Activated T-cell treated with anti-CD3 and anti-CD28 coated beads, Interleukin-2, amount 50 U/mL, for 24 hours (primary cell): Measurements from ENCODE around the gene RNF34.
A peak's percentile ranks its signal among the peaks of the same experiment; 100 is the strongest.

ENCODE experiments used
- DNase-seq: peaks from one replicate; pipeline ENCODE4 v3.0.0-alpha.2; 2020
- H3K27ac Mint-ChIP-seq: 2 replicates; pipeline ENCODE4 v1.8.0; 2020; ENCODE audit warnings: mild to moderate bottlenecking, mixed read lengths
- H3K27me3 Mint-ChIP-seq: 2 replicates; pipeline ENCODE4 v1.8.0; 2020; ENCODE audit warnings: mixed read lengths
- H3K36me3 Mint-ChIP-seq: 2 replicates; pipeline ENCODE4 v1.8.0; 2020; ENCODE audit warnings: low read depth, mixed read lengths
- H3K4me1 Mint-ChIP-seq: 2 replicates; pipeline ENCODE4 v1.8.0; 2020; ENCODE audit warnings: low read depth, mixed read lengths
- H3K4me3 Mint-ChIP-seq: 2 replicates; pipeline ENCODE4 v1.8.0; 2020; ENCODE audit warnings: mild to moderate bottlenecking, moderate library complexity, mixed read lengths
- H3K9me3 Mint-ChIP-seq: 2 replicates; pipeline ENCODE4 v1.8.0; 2020; ENCODE audit warnings: mixed read lengths

Gene RNF34

DNA sequence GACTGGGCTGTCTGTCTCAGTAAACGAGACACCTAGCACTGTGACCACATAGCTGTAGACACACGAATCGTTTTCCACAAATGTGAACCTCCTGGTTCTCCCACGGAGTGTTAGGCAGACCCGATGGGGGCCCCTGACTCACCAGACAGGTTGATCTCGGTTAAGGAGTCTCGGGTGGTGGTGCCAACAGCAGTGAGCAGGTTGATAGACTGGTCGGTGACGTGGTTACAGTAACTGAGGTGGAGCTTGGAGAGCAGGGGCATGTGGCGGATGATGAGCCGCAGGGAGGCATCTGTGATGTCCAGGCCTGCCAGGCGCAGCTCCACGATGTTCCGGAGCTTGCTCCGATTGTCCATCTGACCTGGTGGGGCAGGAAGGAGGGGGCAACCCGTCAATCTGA, 39.8 kb downstream of the RNF34 start:
- H3K27ac Mint-ChIP-seq: peak overlapping the region; percentile 37
- no peak overlapping the region for H3K4me3 Mint-ChIP-seq
- peaks cover 9% of the 10 kb centered on the region for H3K9me3 Mint-ChIP-seq
- H3K27me3 Mint-ChIP-seq: no peaks in the 10 kb centered on the region
- peaks cover 95% of the 10 kb centered on the region for H3K36me3 Mint-ChIP-seq
- no peak for DNase-seq
- peaks cover 5% of the 10 kb centered on the region for H3K4me1 Mint-ChIP-seq

DNA sequence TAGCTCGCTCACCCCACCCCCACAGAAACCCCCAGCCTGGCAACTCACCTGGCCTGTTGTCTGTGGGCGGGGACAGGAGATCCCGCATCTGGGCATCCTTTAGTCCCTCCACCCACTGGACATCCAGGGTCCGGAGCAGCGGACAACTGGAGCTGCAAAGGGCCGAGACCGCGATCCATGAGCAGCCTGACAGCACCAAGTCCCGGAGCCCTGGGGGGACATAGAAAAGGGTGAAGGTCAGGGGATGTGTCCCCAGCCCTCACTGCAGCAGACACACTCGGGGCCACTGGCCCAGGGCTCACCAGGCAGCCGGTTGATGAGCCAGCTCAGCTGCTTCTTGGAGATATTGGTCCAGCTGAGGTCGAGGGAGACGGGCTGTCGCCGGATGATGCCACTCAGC, 40.9 kb downstream of the RNF34 start:
- no peak for DNase-seq
- Mint-ChIP-seq H3K4me3 (no peak overlapping the region), H3K4me1 (peaks cover 5% of the 10 kb centered on the region), H3K27ac (no peak overlapping the region), H3K36me3 (peaks cover 95% of the 10 kb centered on the region), H3K9me3 (peaks cover 9% of the 10 kb centered on the region), H3K27me3 (no peaks in the 10 kb centered on the region)

DNA sequence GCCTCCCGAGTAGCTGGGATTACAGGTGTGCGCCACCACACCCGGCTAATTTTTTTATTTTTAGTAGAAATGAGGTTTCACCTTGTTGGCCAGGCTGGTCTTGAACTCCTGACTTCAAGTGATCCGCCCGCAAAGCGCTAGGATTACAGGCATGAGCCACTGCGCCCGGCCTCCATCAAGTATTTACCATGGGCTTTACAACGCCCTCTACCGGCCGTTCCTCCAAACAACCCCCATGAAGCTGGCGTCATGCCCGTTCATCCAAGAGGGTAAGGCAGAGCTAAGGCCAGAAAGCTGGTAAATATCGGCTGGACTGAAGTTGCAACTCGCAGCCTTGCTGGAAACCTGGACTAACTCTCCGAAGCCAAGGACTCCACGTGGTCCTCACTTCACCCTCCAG, 41.6 kb downstream of the RNF34 start:
- Mint-ChIP-seq H3K27ac (no peak overlapping the region), H3K4me1 (peaks cover 5% of the 10 kb centered on the region), H3K36me3 (peaks cover 90% of the 10 kb centered on the region), H3K9me3 (peaks cover 6% of the 10 kb centered on the region), H3K27me3 (no peaks in the 10 kb centered on the region), H3K4me3 (no peak overlapping the region)
- no peak for DNase-seq

DNA sequence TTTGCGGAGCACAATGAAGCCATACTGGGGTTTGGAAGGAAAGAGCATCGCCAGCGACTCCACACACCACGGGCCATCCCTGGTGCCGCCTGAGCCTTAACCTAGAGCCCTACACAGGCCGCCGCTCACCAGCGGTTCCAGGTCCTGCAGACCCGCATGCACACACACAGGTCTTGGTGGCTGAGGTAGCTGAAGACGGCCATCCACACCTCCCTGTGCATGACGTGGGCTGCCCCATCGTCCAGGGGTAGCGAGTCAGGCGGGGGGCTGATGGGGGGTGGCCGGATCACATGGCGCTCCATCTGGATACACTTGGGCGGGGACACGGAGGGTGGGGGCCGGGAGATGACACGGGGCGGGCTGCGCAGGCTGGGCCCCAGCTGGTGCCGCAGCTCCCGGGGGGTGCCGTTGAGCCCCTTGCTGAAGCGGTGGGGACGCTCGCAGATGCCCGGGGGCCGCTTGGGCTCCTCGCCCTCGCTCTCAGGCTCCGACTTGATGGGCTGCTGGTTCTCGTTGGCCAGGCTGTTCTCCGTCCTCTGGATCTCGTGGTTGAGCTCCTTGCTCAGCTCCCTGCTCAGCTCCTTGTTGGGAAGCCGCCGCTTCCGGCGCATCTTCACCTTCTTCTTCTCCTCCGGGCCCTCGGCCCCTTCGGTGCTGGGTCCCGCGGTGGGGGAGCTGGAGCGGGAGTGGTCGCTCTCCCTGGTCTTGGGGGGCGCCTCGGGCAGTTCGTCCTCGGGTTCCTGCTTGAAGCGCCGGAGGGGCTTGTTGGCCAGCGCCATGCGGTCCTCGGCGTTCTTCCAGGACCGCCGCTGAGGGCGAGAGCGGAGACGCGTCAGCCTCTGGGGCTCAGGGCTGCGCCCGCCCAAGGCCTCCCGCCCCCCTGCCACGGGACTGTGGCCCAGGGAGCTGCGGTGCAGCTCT, 42.4 kb downstream of the RNF34 start:
- no peak overlapping the region for H3K4me3 Mint-ChIP-seq
- H3K27me3 Mint-ChIP-seq: no peaks in the 10 kb centered on the region
- H3K9me3 Mint-ChIP-seq: no peaks in the 10 kb centered on the region
- DNase-seq: no peak
- H3K27ac Mint-ChIP-seq: no peak overlapping the region
- peaks cover 89% of the 10 kb centered on the region for H3K36me3 Mint-ChIP-seq
- H3K4me1 Mint-ChIP-seq: peaks cover 5% of the 10 kb centered on the region

DNA sequence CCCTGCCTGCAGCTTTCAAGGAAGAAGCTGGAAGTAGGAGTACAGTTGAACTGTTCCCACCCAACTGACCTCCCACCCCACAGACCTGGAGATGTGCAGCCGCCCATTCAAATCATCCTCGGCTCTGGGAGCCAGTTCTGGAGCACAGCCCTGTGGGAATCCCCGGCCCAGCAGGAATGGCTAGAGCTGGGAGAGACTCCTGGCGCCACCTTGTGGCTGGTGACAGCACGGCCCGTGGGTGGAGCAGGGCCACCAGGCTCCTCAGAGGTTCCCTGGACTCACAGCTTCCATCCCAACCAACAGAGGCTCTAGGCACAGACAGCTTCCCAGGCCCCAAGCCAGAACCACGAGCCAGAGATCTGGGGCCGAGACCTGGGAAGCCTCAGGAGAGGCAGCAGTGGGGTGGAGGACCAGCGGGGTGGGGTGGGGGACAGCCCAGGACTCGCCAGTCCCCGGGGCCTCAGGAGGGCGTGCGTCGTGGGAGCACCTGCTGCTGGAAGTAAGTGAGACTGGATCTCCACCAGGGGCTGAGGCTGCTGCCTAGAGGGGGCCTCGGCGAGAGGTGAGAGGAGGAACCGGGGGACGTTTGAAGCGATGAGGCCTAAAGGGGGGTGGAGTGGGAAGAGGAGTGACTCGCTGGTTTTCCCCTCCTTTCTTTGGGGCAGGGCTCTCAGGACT, 43.4 kb downstream of the RNF34 start:
- peak; percentile 81 for DNase-seq
- Mint-ChIP-seq H3K4me3 (no peak overlapping the region), H3K36me3 (peaks cover 80% of the 10 kb centered on the region), H3K27me3 (no peaks in the 10 kb centered on the region), H3K27ac (peak overlapping the region; percentile 84), H3K9me3 (no peaks in the 10 kb centered on the region), H3K4me1 (peaks cover 5% of the 10 kb centered on the region)

DNA sequence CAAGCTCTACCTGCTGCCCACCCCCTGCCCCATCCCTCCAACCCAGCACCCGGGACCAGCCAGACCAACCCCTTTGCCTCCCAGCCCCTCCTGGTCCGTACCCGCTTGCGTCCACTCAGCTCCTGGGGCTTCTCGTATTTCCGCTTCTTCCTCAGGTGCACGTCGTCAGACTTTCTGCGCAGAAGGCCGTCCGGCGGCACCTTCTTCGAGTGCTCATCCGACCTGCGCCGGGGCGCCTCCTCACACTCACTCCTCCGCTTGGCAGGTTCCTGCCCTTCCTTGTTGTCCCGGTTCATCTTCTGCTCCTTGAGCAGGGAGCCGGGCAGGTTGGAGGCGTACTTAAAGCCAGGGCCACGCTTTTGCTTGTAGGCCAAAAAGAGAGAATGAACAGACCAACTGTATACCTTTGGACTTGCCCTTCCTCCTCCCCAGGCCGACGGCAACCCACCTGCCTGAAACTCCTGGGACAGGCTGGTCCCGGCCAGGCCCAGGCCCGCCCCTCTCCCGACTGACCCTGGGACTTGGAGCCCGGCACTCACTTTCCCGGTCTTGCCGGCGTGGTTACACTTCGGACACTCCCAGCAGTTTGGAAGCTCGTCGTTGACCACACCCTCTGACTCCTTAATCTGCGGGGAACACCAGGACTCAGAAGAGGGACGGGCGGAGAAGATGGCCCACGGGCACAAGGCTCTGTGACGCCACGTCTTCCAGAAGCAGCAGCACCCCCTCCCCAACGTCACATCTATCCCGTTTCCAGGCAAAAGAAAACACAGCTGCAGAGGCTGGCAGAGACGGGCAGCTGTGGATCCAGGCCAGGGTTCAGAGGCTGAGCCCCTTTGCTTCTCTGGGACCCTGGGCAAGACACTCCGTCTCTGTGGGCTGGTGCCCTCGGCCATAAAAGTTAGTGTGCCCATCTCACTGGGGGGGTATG, 44.3 kb downstream of the RNF34 start:
- Mint-ChIP-seq H3K36me3 (peaks cover 80% of the 10 kb centered on the region), H3K27me3 (no peaks in the 10 kb centered on the region), H3K9me3 (no peaks in the 10 kb centered on the region), H3K4me3 (no peak overlapping the region), H3K4me1 (peaks cover 5% of the 10 kb centered on the region), H3K27ac (peak overlapping the region; percentile 66)
- DNase-seq: no peak

DNA sequence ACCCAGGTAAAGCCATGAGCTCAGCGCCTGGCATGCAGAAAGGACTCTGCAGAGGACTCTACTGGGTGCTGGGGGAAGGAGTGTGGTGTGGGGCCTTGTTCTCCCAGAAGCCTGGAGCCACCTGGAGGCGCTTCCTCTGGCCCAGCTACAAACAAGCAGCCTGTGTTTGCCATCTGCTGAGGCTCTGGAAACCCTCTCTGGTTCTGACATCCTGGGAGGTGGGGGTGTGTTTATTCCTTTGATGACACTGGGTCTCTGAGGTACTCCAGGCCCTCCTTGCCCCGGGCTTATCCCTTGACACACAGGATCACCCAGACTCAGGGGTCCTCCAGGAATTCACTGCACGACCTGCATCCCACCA, 44.9 kb downstream of the RNF34 start:
- Mint-ChIP-seq H3K27me3 (no peaks in the 10 kb centered on the region), H3K4me1 (peaks cover 8% of the 10 kb centered on the region), H3K9me3 (no peaks in the 10 kb centered on the region), H3K4me3 (no peak overlapping the region), H3K36me3 (peaks cover 80% of the 10 kb centered on the region), H3K27ac (peak overlapping the region; percentile 32)
- no peak for DNase-seq

DNA sequence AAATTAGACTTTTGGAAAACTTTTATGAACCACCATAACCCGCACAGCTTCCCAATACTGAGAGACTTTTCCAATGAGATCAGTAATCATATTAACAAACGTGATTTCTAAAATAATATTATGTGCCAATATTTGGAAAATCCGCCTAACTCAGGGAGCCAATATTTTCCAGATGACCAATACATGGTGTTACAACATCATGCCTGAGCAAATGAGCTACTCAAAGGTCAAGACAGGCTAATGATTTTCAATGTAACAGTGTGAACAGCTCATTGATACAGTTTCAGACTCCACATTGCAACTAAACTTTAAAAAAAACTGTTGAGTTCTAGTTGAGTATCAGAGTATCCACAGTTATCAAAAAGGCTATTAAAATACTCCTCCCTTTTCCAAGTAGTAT, 46.8 kb downstream of the RNF34 start:
- Mint-ChIP-seq H3K4me1 (peaks cover 17% of the 10 kb centered on the region), H3K27me3 (no peaks in the 10 kb centered on the region), H3K4me3 (no peak overlapping the region), H3K27ac (peak overlapping the region; percentile 9), H3K9me3 (no peaks in the 10 kb centered on the region), H3K36me3 (peaks cover 79% of the 10 kb centered on the region)
- DNase-seq: no peak

DNA sequence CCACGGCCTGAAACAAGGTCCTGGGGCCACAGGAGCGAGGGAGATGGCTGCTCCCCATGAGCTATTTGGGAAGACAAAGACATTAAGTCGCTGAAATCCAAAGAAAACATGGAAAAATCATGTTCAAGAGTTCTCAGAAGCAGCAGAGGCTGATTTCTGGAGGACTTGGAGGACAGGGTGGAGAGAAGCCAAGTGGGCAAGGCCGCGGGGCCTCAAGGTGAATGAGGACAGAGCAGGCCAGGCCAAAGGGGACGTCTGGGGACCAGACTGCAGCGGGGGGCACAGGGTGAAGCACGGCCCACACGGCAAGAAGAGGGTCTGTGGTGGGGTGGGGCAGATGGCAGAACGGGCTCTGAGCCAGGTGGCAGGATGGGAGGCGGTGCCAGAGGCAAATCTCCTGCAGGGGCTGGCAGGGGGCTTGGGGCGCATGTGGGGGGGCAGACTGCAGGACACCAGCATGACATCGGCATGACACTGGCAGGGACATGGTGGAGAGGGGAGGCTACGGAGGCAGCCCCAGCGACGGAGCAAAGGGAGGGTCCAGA, 48.9 kb downstream of the RNF34 start:
- peaks cover 77% of the 10 kb centered on the region for H3K36me3 Mint-ChIP-seq
- no peaks in the 10 kb centered on the region for H3K9me3 Mint-ChIP-seq
- peaks cover 21% of the 10 kb centered on the region for H3K4me1 Mint-ChIP-seq
- no peak for DNase-seq
- H3K4me3 Mint-ChIP-seq: no peak overlapping the region
- H3K27ac Mint-ChIP-seq: no peak overlapping the region
- H3K27me3 Mint-ChIP-seq: no peaks in the 10 kb centered on the region

DNA sequence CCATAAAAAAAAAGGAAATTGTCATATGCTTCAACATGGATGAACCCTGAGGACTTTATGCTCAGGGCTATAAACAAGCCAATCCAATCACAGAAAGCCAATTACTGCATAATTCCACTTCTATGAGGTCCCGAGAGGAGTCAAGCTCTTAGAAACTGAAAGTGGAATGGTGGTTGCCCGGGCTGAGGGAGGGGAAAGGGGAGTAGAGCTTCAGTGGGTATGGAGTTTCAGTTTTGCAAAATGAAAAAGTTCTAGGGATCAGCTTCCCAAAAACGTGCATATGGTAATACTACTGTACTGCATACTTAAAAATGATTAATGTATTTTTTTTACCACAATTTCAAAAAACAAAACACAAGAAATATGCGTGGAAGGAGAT, 52.0 kb downstream of the RNF34 start:
- DNase-seq: no peak
- H3K27me3 Mint-ChIP-seq: no peaks in the 10 kb centered on the region
- H3K9me3 Mint-ChIP-seq: no peaks in the 10 kb centered on the region
- H3K4me3 Mint-ChIP-seq: no peak overlapping the region
- peaks cover 60% of the 10 kb centered on the region for H3K36me3 Mint-ChIP-seq
- peaks cover 39% of the 10 kb centered on the region for H3K4me1 Mint-ChIP-seq
- peak overlapping the region; percentile 47 for H3K27ac Mint-ChIP-seq

DNA sequence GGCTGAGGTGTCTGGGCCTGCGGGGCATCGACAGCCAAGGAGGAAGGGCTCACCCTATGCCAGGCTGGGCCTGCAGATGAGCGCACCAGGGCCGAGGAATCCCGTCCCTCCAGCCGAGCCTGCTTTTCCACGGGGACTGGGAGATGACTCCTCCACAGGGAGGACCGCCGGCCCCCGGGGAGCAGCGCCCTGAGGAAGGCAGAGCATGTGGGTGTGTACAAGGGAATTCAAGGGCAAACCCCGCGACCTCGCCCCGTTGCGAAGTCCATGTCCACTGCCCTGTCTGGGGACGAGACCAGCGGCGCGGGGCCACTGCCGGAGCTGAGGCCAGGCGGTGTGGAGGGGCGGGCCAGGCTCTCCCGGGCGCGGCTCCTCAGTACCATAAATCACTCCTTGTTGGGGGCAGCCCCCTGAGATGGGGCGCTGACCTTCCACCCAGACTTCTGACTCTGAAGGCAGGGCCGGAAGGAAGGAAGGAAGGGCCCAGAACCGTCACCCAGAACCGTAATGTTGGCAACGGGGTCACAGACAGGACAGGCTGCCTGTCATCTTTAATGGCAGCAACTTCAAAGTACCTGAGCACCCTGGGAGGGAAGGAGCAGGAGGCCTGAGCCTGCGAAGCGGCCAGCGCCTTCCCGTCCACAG, 52.5 kb downstream of the RNF34 start:
- Mint-ChIP-seq H3K36me3 (peaks cover 61% of the 10 kb centered on the region), H3K9me3 (no peaks in the 10 kb centered on the region), H3K27me3 (no peaks in the 10 kb centered on the region), H3K4me1 (peaks cover 41% of the 10 kb centered on the region), H3K4me3 (no peak overlapping the region), H3K27ac (no peak overlapping the region)
- DNase-seq: no peak

DNA sequence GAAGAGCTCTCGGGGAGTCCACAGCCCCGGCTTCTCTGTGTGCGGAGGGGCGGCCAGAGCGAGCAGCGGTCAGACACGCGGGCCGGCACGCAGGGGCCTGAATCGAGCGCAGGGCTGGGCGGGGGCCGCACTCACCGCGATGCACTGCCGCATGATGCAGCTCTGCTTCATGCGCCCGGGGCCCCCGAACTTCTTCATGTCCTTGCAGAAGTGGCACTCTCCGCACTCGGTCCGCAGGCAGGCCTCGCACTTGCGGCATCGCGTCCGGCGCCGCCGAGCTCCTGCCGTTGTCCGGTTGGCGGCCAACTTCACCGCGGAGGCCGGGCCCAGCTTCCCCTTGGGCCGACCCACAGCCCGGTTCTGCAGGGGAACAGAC, 53.1 kb downstream of the RNF34 start:
- Mint-ChIP-seq H3K4me3 (no peak overlapping the region), H3K36me3 (peaks cover 66% of the 10 kb centered on the region), H3K9me3 (no peaks in the 10 kb centered on the region), H3K27me3 (no peaks in the 10 kb centered on the region), H3K4me1 (peaks cover 46% of the 10 kb centered on the region), H3K27ac (no peak overlapping the region)
- DNase-seq: no peak

DNA sequence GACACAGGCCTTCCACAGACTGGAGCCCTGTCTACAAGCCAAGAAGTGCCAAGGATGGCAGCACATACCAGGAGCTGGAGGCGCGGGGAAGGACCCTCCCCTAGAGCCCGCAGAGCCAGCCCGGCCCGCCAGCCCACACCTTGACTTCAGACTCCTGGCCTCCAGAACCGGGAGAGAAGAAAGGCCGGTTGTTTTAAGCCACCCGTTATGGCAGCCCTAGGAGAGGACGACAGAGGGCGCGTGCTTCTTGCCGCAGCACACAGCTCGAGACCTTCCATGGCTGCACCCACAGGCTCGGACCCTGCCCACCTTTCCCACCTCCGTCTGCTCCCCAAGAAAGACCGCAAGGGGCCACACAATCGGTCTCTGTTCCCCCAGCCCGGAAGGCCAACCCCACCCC, 53.7 kb downstream of the RNF34 start:
- Mint-ChIP-seq H3K4me1 (peaks cover 47% of the 10 kb centered on the region), H3K4me3 (no peak overlapping the region), H3K27ac (no peak overlapping the region), H3K27me3 (no peaks in the 10 kb centered on the region), H3K36me3 (peaks cover 64% of the 10 kb centered on the region), H3K9me3 (no peaks in the 10 kb centered on the region)
- no peak for DNase-seq

DNA sequence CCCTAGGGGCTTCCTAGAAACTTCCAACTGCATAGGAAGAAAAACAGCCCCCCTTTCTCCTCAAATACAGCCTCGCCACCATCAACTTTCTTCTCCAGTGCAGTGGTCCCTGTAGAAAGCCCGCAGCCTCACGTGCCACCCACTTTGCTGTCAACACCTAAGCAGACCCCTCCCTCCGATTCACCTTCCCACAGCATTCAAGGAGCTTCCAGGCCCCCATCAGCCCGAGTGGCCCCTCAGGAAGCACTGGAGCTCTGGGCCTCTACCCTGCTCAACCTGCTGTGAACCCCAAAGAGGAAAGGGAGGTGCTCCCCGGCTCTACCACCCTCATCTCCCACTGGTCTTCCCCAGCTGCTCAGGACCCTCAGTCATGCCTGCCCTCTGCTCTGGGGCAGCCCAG, 55.0 kb downstream of the RNF34 start:
- Mint-ChIP-seq H3K9me3 (no peaks in the 10 kb centered on the region), H3K27ac (peak overlapping the region; percentile 2), H3K36me3 (peaks cover 51% of the 10 kb centered on the region), H3K27me3 (no peaks in the 10 kb centered on the region), H3K4me1 (peaks cover 53% of the 10 kb centered on the region), H3K4me3 (no peak overlapping the region)
- DNase-seq: no peak
